Prostate gland (tissue), 2 donors: ENCODE data around the gene HSPB1.

Experiments
- POLR2A ChIP-seq: fragments of 450-650 bp; IDR thresholded peaks from one replicate; pipeline ENCODE4 v1.6.1; 2016; ENCODE audit warnings: antibody characterized with exemption, mild to moderate bottlenecking
- POLR2AphosphoS5 ChIP-seq: sonication (generic); formaldehyde crosslinking; IDR thresholded peaks from one replicate; pipeline ENCODE4 v1.6.1; 2017; ENCODE audit warnings: antibody characterized with exemption
- TF ChIP-seq, protein P1 (sequence below), 4 experiments: fragments of 200-600 bp in 2 of 4; fragments of 450-650 bp in 2 of 4; sonication (generic) in 2 of 4; IDR thresholded peaks; 1 replicate in 3 of 4; 2 replicates in 1 of 4; pipeline ENCODE4 v1.5.1; 2016 to 2019; ENCODE audit warnings: antibody characterized with exemption in 4 of 4, mild to moderate bottlenecking in 2 of 4, moderate library complexity in 2 of 4

DNA sequence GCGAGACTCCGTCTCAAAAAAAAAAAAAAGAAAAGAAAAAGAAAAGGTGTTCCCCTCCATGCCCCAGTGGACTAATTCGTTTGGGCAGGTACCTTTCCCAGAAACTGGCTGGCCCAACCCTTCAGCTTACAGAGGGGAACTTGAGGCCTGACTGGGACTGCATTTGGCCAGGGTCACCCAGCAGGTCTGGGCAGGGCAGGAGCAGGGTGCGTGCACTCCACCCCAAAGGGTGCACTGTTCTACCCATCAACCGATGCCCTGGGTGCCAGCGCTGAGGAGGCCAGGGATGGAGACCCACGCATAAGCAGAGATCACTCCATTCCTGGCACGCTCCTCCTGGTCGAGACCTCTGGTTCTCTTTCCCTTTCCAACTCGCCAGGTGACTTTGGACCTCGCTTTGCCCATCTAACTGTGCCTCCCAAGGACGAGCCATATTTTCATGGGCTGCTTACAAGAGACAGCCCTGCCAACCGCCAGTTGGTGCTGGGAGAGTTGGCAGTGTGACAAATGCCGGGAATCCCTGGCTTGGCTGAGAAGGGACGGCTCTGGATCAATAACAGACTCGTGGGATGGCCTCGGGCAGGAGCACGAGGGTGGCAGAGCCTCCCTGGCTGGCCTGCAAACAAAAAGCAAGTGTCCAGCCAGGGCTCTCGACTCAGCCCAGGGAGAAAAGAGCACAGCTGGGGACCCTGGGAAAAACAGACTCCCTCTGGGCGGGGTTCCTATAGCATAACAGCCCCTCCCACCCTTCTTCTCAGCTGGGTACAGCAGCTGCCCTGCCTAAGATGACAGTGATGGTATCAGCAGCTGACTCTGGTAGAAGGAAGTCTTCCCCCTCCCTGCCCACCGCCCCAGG, 7.9 kb downstream of the HSPB1 start:
- no peak for TF ChIP-seq POLR2A
- TF ChIP-seq, protein P1, sequence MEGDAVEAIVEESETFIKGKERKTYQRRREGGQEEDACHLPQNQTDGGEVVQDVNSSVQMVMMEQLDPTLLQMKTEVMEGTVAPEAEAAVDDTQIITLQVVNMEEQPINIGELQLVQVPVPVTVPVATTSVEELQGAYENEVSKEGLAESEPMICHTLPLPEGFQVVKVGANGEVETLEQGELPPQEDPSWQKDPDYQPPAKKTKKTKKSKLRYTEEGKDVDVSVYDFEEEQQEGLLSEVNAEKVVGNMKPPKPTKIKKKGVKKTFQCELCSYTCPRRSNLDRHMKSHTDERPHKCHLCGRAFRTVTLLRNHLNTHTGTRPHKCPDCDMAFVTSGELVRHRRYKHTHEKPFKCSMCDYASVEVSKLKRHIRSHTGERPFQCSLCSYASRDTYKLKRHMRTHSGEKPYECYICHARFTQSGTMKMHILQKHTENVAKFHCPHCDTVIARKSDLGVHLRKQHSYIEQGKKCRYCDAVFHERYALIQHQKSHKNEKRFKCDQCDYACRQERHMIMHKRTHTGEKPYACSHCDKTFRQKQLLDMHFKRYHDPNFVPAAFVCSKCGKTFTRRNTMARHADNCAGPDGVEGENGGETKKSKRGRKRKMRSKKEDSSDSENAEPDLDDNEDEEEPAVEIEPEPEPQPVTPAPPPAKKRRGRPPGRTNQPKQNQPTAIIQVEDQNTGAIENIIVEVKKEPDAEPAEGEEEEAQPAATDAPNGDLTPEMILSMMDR (IDR thresholded peaks at IDR 0.05): no peak
- TF ChIP-seq POLR2AphosphoS5: peak; percentile 70
